GOT3 (cell line): Measurements from ENCODE around the gene AP2A1.

Experiments used
- DNase-seq: peaks from one replicate; lab custom pipeline; 2025; ENCODE audit warnings: mixed read lengths; lab: John Stamatoyannopoulos, UW

The AP2A1 gene

GRCh38 chr19:49855676-49856573 is 89.1 kb downstream of the AP2A1 start:
- no peak for DNase-seq

DNA sequence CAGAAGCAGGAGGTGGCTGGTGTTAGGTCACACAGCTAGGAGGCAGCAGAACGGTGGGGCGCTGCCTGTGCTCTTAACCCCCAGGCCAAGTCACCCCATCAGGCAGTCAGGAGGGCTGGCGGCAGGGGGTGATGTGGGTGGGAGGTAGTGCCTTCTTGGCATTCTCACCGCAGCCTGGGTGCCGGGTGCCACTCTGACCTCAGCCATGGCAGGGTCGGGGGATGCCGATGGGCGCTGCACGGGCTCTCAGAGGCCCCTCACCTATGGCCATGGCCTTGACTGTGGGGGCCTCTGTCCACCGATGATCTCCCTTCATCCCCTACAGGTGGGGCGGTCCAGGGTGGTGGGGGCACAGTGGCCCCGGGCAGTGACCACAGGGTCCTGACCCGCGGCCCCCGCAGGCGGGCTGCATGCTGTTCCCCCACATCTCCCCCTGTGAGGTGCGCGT is 89.8 kb downstream of the AP2A1 start:
- no peak for DNase-seq
